GM12878 (cell line): ENCODE measurements around the gene HOPX. TPM values are rescaled to one million over a fixed set of nuclear protein-coding genes. Genes with fewer than 3 reads are reported as not detected.

ENCODE experiments used
- ATAC-seq: fragments of 200-7000 bp; cut with Tn5 transposase; 3 replicates; pipeline ENCODE4 v1.9.1; 2020; ENCODE audit warnings: mild to moderate bottlenecking, moderate library complexity
- BruUV-seq: library from RNA; stranded (reverse); fragments of 400-500 nt; replicated peaks from 2 replicates; lab custom pipeline; 2021; lab: Mats Ljungman, UMichigan
- CTCF ChIA-PET: fragments of 300-600 bp; sonication (Branson Sonifier 250); formaldehyde crosslinking; extraction: SDS; loops from one replicate; lab custom pipeline; 2021; ENCODE audit warnings: inconsistent platforms; lab: Yijun Ruan, JAX
- POLR2A ChIA-PET: fragments of 350-600 bp; formaldehyde crosslinking; extraction: SDS; loops from one replicate; lab custom pipeline; 2021; ENCODE audit warnings: inconsistent platforms; lab: Charles Lee
- RAD21 ChIA-PET: fragments of 300-600 bp; sonication (Branson Sonifier 250); formaldehyde crosslinking; loops from one replicate; lab custom pipeline; 2023; ENCODE audit warnings: antibody characterized with exemption; ENCODE audit not compliant: unreplicated experiment; lab: Charles Lee
- SMC1A ChIA-PET: fragments of 300-600 bp; sonication (Branson Sonifier 250); formaldehyde crosslinking; loops from one replicate; lab custom pipeline; 2023; ENCODE audit not compliant: unreplicated experiment, uncharacterized antibody; lab: Charles Lee
- DNase-seq: peaks from one replicate; pipeline ENCODE4 v3.0.0-alpha.2; 2011; ENCODE audit warnings: low read depth, low spot score
- FAIRE-seq: peaks from 3 replicates; lab custom pipeline; 2011; peaks lifted over from hg19 to GRCh38; lab: Jason Lieb, UNC
- H2AFZ ChIP-seq: 2 replicates; pipeline ENCODE4 v1.6.0; 2011; ENCODE audit warnings: low read depth, low read length, control low read depth; ENCODE audit not compliant: control insufficient read depth
- H3K27ac ChIP-seq: 2 replicates; pipeline ENCODE4 v1.5.1; 2011; ENCODE audit warnings: control low read depth; ENCODE audit not compliant: control insufficient read depth, insufficient read depth
- H3K27me3 ChIP-seq, 2 experiments: replicated peaks in 1 of 2; 2 replicates each; pipeline versions ENCODE4 v1.6.0 to v1.6.1; 2011; ENCODE audit warnings: low read length in 1 of 2; ENCODE audit not compliant: control insufficient read depth in 2 of 2, insufficient read depth in 2 of 2
- H3K36me3 ChIP-seq, 2 experiments: 2 replicates each; pipeline ENCODE4 v1.5.1; 2011; ENCODE audit warnings: low read length in 1 of 2; ENCODE audit not compliant: control insufficient read depth in 2 of 2, insufficient read depth in 2 of 2
- H3K4me1 ChIP-seq: 2 replicates; pipeline ENCODE4 v1.6.1; 2011; ENCODE audit warnings: mild to moderate bottlenecking, low read length, moderate library complexity, mixed read lengths; ENCODE audit not compliant: control insufficient read depth, insufficient read depth
- H3K4me2 ChIP-seq: 2 replicates; pipeline ENCODE4 v1.6.0; 2011; ENCODE audit warnings: control low read depth; ENCODE audit not compliant: control insufficient read depth, insufficient read depth
- H3K4me3 ChIP-seq: fragments of 200-600 bp; sonication (generic); 2 replicates; pipeline ENCODE4 v1.5.1; 2016
- H3K79me2 ChIP-seq: 2 replicates; pipeline ENCODE4 v1.6.0; 2011; ENCODE audit warnings: low read length; ENCODE audit not compliant: control insufficient read depth, insufficient read depth
- H3K9ac ChIP-seq: 2 replicates; pipeline ENCODE4 v1.8.0; 2011; ENCODE audit warnings: low read length, control low read depth, mixed read lengths; ENCODE audit not compliant: control insufficient read depth, insufficient read depth
- H3K9me3 ChIP-seq: replicated peaks from 3 replicates; pipeline ENCODE4 v1.5.1; 2011; ENCODE audit warnings: mild to moderate bottlenecking, low read length; ENCODE audit not compliant: control insufficient read depth, insufficient read depth
- H4K20me1 ChIP-seq: 2 replicates; pipeline ENCODE4 v1.6.0; 2011; ENCODE audit not compliant: control insufficient read depth, insufficient read depth
- CBX3 ChIP-seq: fragments of 200-600 bp; sonication (generic); IDR thresholded peaks from 2 replicates; pipeline ENCODE4 v1.6.1; 2016; ENCODE audit warnings: low read depth, borderline replicate concordance
- ESRRA ChIP-seq: IDR thresholded peaks from 2 replicates; pipeline ENCODE4 v1.6.1; 2012; ENCODE audit warnings: mild to moderate bottlenecking, low read length, improper control_type of control experiment
- IKZF1 ChIP-seq: fragments of 450-650 bp; conservative IDR thresholded peaks from 2 replicates; pipeline ENCODE4 v1.6.1; 2017; ENCODE audit warnings: antibody characterized with exemption, mild to moderate bottlenecking
- KAT2A ChIP-seq: conservative IDR thresholded peaks from 2 replicates; pipeline ENCODE4 v1.6.1; 2011; ENCODE audit warnings: low read depth, low read length; ENCODE audit not compliant: control insufficient read depth
- LARP7 ChIP-seq: fragments of 450-650 bp; IDR thresholded peaks from 2 replicates; pipeline ENCODE4 v1.6.1; 2017; ENCODE audit warnings: mild to moderate bottlenecking
- MEF2A ChIP-seq: IDR thresholded peaks from 2 replicates; pipeline ENCODE4 v1.6.1; 2011; ENCODE audit warnings: low read depth, mild to moderate bottlenecking, low read length, moderate library complexity; ENCODE audit not compliant: insufficient read depth
- MTA2 ChIP-seq: fragments of 450-650 bp; IDR thresholded peaks from 2 replicates; pipeline ENCODE4 v1.6.1; 2016; ENCODE audit warnings: low read depth, mild to moderate bottlenecking, moderate library complexity
- SMAD5 ChIP-seq: IDR thresholded peaks from 2 replicates; pipeline ENCODE4 v1.6.1; 2016; ENCODE audit warnings: antibody characterized with exemption, low read depth
- SUPT20H ChIP-seq: IDR thresholded peaks from 2 replicates; pipeline ENCODE4 v1.6.1; 2011; ENCODE audit warnings: low read depth, mild to moderate bottlenecking, low read length, moderate library complexity, borderline replicate concordance; ENCODE audit not compliant: control insufficient read depth
- WRNIP1 ChIP-seq: IDR thresholded peaks from 2 replicates; pipeline ENCODE4 v1.6.1; 2011; ENCODE audit warnings: low read depth, low read length, improper control_type of control experiment, borderline replicate concordance
- ZBTB11 ChIP-seq: fragments of 450-650 bp; formaldehyde crosslinking; IDR thresholded peaks from 2 replicates; pipeline ENCODE4 v1.5.0; 2022; ENCODE audit warnings: mild to moderate bottlenecking, missing genetic modification characterization
- ZZZ3 ChIP-seq: IDR thresholded peaks from 2 replicates; pipeline ENCODE4 v1.6.1; 2011; ENCODE audit warnings: low read depth; ENCODE audit not compliant: control insufficient read depth, insufficient read length
- WGBS: methylation state at CpG from one replicate; pipeline ENCODE4 v1.1.6; 2016; ENCODE audit warnings: low lambda C conversion rate; ENCODE audit not compliant: insufficient replicate concordance, insufficient coverage; ENCODE audit errors: missing lambda C conversion rate; 5-methylcytosine and 5-hydroxymethylcytosine counted together
- in situ Hi-C: fragments of 300-500 bp; cut with MboI; formaldehyde crosslinking; loops from 9 replicates; pipeline ENCODE4 v1.14.3; 2018; ENCODE audit warnings: mixed read lengths
- intact Hi-C: fragments of 100-400 bp; cut with micrococcal nuclease; formaldehyde crosslinking; loops from one replicate; pipeline ENCODE4 v1.14.2; 2022; ENCODE audit not compliant: unreplicated experiment
- polyA plus RNA-seq, 11 experiments: library from polyadenylated mRNA; depleted of rRNA in 4 of 11; unstranded in 6 of 11; stranded (reverse) in 5 of 11; fragments of >200 nt; fragmentation: Nextera tagmentation in 4 of 11; fragmentation: Illumina TruSeq in 1 of 11; extraction: Ambion mirVana in 4 of 11; extraction: Trizol in 1 of 11; gene quantifications; 1 replicate in 1 of 11; 2 replicates in 10 of 11; pipeline versions ENCODE4 v1.2.1 to v1.2.3, GENCODE V29; 2011 to 2016; ENCODE audit warnings: inconsistent platforms in 2 of 11, missing spikeins in 2 of 11, low read depth in 1 of 11
- total RNA-seq, 4 experiments: library from RNA; depleted of rRNA in 3 of 4; stranded (reverse); fragments of >200 nt in 3 of 4; fragmentation: Illumina TruSeq in 1 of 4; extraction: Trizol in 1 of 4; gene quantifications; 2 replicates each; pipeline versions ENCODE4 v1.2.1 to v1.2.3, GENCODE V29; 2013 to 2021
- TF ChIP-seq, protein P1 (sequence below): fragments of 450-650 bp; IDR thresholded peaks from 2 replicates; pipeline ENCODE4 v1.6.1; 2017; ENCODE audit warnings: mild to moderate bottlenecking
- TF ChIP-seq, protein P2 (sequence below): IDR thresholded peaks from 2 replicates; pipeline ENCODE4 v1.6.1; 2012; ENCODE audit warnings: low read length, inconsistent platforms

HOPX gene
- total and polyA plus RNA-seq, 10 of the 15 experiments (the other 5 are each of a cell fraction or from before 2014, with no cell fraction given): 0.11 to 0.40 (median 0.23) TPM; not detected in 4

- TF ChIP-seq ZBTB11 (CRISPR knock-in tag) (no peak), ESRRA (no peak), SMAD5 (no peak), KAT2A (no peak), MEF2A (no peak)
- TF ChIP-seq, protein P1, sequence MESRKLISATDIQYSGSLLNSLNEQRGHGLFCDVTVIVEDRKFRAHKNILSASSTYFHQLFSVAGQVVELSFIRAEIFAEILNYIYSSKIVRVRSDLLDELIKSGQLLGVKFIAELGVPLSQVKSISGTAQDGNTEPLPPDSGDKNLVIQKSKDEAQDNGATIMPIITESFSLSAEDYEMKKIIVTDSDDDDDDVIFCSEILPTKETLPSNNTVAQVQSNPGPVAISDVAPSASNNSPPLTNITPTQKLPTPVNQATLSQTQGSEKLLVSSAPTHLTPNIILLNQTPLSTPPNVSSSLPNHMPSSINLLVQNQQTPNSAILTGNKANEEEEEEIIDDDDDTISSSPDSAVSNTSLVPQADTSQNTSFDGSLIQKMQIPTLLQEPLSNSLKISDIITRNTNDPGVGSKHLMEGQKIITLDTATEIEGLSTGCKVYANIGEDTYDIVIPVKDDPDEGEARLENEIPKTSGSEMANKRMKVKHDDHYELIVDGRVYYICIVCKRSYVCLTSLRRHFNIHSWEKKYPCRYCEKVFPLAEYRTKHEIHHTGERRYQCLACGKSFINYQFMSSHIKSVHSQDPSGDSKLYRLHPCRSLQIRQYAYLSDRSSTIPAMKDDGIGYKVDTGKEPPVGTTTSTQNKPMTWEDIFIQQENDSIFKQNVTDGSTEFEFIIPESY: no peak
Observed at GRCh38 chr4:56613101-56613862, 67.8 kb downstream of the HOPX start (continued).

GRCh38 chr4:56612282-56612681 is 68.8 kb downstream of the HOPX start:
- no peaks in the 10 kb centered on the region for H4K20me1 ChIP-seq
- TF ChIP-seq CBX3: no peak
- no peak for TF ChIP-seq ZZZ3
- TF ChIP-seq, protein P2, sequence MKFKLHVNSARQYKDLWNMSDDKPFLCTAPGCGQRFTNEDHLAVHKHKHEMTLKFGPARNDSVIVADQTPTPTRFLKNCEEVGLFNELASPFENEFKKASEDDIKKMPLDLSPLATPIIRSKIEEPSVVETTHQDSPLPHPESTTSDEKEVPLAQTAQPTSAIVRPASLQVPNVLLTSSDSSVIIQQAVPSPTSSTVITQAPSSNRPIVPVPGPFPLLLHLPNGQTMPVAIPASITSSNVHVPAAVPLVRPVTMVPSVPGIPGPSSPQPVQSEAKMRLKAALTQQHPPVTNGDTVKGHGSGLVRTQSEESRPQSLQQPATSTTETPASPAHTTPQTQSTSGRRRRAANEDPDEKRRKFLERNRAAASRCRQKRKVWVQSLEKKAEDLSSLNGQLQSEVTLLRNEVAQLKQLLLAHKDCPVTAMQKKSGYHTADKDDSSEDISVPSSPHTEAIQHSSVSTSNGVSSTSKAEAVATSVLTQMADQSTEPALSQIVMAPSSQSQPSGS: no peak
- no peak for TF ChIP-seq SUPT20H
- TF ChIP-seq LARP7: no peak
- no peak for TF ChIP-seq MTA2
- TF ChIP-seq IKZF1: no peak
- TF ChIP-seq WRNIP1: no peak
- TF ChIP-seq, protein P1: no peak

More at GRCh38 chr4:56612282-56612681, 68.8 kb downstream of the HOPX start:
- FAIRE-seq (no peak), ATAC-seq (no peak), DNase-seq (no peak)
- no peak overlapping the region for H3K4me3 ChIP-seq
- no peak overlapping the region for H2AFZ ChIP-seq
- H3K4me1 ChIP-seq: no peaks in the 10 kb centered on the region
- intact Hi-C loops: no loop called here
- no peak overlapping the region for H3K4me2 ChIP-seq
- no peaks in the 10 kb centered on the region for H3K79me2 ChIP-seq
- BruUV-seq: no TSS peak
- H3K27me3 ChIP-seq: no peaks in the 10 kb centered on the region
- in situ Hi-C loops: no loop called here
- 9% methylated on average over 11 of the region's 11 CpGs for WGBS
- H3K9ac ChIP-seq: no peak overlapping the region
- SMC1A ChIA-PET: no interaction called here
- RAD21 ChIA-PET: no interaction called here
- POLR2A ChIA-PET: no interaction called here
- H3K36me3 ChIP-seq: no peaks in the 10 kb centered on the region
- CTCF ChIA-PET: no interaction called here
- H3K9me3 ChIP-seq: no peaks in the 10 kb centered on the region
- H3K27ac ChIP-seq: no peak overlapping the region
